RWPE2 (cell line): ENCODE results near the gene PLXND1.

ENCODE experiments used
- ATAC-seq: fragments of 200-7000 bp; cut with Tn5 transposase; 3 replicates; pipeline ENCODE4 v1.9.1; 2021; ENCODE audit warnings: low read depth
- DNase-seq: peaks from one replicate; pipeline ENCODE4 v3.0.0-alpha.2; 2020; ENCODE audit warnings: low spot score
- H3K27ac ChIP-seq: fragments of 450-650 bp; 2 replicates; pipeline ENCODE4 v1.5.1; 2017; ENCODE audit warnings: mild to moderate bottlenecking; ENCODE audit not compliant: poor library complexity, severe bottlenecking
- H3K27me3 ChIP-seq: fragments of 250-450 bp; sonication (Bioruptor Pico); 2 replicates; pipeline ENCODE4 v1.5.1; 2021; ENCODE audit warnings: mild to moderate bottlenecking, moderate library complexity; ENCODE audit not compliant: insufficient read depth, poor library complexity, severe bottlenecking
- H3K36me3 ChIP-seq: fragments of 250-450 bp; sonication (Bioruptor Pico); 2 replicates; pipeline ENCODE4 v1.5.1; 2020; ENCODE audit warnings: low read depth, mild to moderate bottlenecking, moderate library complexity
- H3K4me1 ChIP-seq: fragments of 250-450 bp; sonication (Bioruptor Pico); 2 replicates; pipeline ENCODE4 v1.5.1; 2021; ENCODE audit warnings: mild to moderate bottlenecking, moderate library complexity; ENCODE audit not compliant: insufficient read depth, poor library complexity, severe bottlenecking
- H3K4me3 ChIP-seq: fragments of 250-450 bp; sonication (Bioruptor Pico); 2 replicates; pipeline ENCODE4 v1.5.1; 2021; ENCODE audit warnings: mild to moderate bottlenecking, moderate library complexity; ENCODE audit not compliant: severe bottlenecking
- H3K9me3 ChIP-seq: fragments of 250-450 bp; sonication (Bioruptor Pico); 2 replicates; pipeline ENCODE4 v1.5.1; 2021; ENCODE audit warnings: mild to moderate bottlenecking, moderate library complexity; ENCODE audit not compliant: severe bottlenecking
- TF ChIP-seq, protein P1 (sequence below): fragments of 450-650 bp; IDR thresholded peaks from one replicate; pipeline ENCODE4 v1.5.1; 2017; ENCODE audit warnings: mild to moderate bottlenecking, moderate library complexity; ENCODE audit not compliant: poor library complexity, severe bottlenecking

The PLXND1 gene

DNA sequence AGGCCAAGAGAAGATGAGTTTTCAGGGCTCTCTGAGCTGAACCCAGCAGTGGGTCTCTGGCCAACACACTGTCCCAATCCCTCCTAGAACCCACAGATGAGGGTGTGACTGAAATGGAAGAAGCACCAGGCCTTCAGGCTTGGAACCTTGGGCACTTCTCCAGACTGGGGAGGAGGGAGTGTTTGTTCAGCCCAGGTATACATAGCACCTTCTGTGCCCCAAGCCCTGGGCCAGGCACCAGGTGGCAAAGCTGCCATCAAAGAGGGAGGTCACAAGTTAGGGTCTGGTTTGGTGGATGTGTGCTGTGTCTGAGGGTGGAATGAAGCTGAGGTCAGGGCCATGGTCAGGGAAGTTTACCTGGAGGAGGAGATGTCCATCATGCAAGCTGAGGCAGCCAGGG lies 93.9 kb downstream of the PLXND1 start:
- H3K27ac ChIP-seq = no peak overlapping the region
- TF ChIP-seq, protein P1, sequence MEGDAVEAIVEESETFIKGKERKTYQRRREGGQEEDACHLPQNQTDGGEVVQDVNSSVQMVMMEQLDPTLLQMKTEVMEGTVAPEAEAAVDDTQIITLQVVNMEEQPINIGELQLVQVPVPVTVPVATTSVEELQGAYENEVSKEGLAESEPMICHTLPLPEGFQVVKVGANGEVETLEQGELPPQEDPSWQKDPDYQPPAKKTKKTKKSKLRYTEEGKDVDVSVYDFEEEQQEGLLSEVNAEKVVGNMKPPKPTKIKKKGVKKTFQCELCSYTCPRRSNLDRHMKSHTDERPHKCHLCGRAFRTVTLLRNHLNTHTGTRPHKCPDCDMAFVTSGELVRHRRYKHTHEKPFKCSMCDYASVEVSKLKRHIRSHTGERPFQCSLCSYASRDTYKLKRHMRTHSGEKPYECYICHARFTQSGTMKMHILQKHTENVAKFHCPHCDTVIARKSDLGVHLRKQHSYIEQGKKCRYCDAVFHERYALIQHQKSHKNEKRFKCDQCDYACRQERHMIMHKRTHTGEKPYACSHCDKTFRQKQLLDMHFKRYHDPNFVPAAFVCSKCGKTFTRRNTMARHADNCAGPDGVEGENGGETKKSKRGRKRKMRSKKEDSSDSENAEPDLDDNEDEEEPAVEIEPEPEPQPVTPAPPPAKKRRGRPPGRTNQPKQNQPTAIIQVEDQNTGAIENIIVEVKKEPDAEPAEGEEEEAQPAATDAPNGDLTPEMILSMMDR = no peak
- no peaks in the 10 kb centered on the region for H3K27me3 ChIP-seq
- H3K4me1 ChIP-seq = no peaks in the 10 kb centered on the region
- DNase-seq = no peak
- H3K4me3 ChIP-seq = no peak overlapping the region
- no peak for ATAC-seq
- no peaks in the 10 kb centered on the region for H3K36me3 ChIP-seq
- H3K9me3 ChIP-seq = no peaks in the 10 kb centered on the region

DNA sequence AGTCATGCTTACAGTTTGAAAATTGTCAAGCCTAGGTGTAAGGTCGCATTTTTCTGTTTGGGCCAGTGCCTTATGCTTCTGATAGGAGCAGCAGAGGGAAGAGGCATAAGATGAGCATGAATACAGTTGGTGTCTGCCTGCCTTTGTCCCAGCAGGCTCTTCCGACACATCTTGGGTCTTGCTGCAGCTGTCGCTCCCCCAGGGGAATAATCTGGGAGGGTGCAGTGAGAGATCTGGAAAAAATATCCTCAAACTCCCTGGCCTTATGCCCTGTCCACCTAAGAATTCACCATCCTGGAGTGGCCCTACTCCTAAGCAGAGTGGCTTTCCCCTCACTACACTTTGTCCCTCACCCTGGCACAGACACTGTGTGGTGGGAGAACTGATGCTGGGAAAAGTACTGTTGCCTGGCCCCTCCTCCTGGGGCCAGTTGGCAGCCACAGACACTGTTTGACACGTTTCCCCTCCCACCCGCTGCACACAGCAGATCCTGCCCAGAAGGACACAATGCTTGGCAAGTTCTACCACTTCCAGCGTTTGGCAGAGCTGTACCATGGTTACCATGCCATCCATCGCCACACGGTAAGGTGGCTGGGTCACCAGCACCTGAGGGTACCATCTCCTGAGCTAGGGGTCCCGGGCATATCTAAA lies 99.2 kb downstream of the PLXND1 start:
- Histone ChIP-seq H3K27ac (no peak overlapping the region), H3K9me3 (no peaks in the 10 kb centered on the region), H3K4me1 (no peaks in the 10 kb centered on the region), H3K36me3 (no peaks in the 10 kb centered on the region), H3K4me3 (no peak overlapping the region), H3K27me3 (no peaks in the 10 kb centered on the region)
- TF ChIP-seq, protein P1 = no peak
- DNase-seq (no peak), ATAC-seq (no peak)

GRCh38 chr3:129506231-129506742 lies 100.2 kb downstream of the PLXND1 start:
- no peak for DNase-seq
- H3K4me3 ChIP-seq = no peak overlapping the region
- H3K9me3 ChIP-seq = no peaks in the 10 kb centered on the region
- H3K36me3 ChIP-seq = no peaks in the 10 kb centered on the region
- no peak for ATAC-seq
- no peak overlapping the region for H3K27ac ChIP-seq
- no peaks in the 10 kb centered on the region for H3K4me1 ChIP-seq
- TF ChIP-seq, protein P1 = no peak
- no peaks in the 10 kb centered on the region for H3K27me3 ChIP-seq

DNA sequence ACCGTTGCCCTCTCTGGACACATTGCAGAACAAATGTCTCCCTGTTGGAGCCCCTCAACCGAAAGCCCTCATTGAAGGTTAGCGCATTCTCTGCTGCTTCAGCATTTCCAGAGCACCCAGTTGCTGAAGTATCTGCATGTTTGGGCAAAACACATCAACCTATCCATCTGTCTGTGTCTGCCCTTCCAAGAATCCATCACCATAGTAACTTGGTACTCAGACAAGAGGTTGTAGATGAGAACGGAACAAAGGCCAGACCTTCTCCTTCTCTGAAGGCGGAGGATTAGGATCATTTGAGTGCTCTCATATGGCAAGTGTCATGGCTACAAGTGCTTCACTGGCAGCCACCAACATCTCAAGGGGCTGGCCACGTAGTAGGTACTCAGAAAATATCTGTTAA lies 101.1 kb downstream of the PLXND1 start:
- DNase-seq = no peak
- Histone ChIP-seq H3K36me3 (no peaks in the 10 kb centered on the region), H3K27ac (no peak overlapping the region), H3K27me3 (no peaks in the 10 kb centered on the region), H3K9me3 (no peaks in the 10 kb centered on the region), H3K4me1 (no peaks in the 10 kb centered on the region), H3K4me3 (no peak overlapping the region)
- no peak for ATAC-seq
- TF ChIP-seq, protein P1 = no peak
